Epithelial cell of proximal tubule (primary cell): ENCODE data around the gene C5orf52. TPM values are rescaled to one million over a fixed set of nuclear protein-coding genes. Genes with fewer than 3 reads are reported as not detected.

Experiments used
- DNase-seq: peaks from one replicate; pipeline ENCODE4 v3.0.0-alpha.2; 2011; ENCODE audit warnings: low read depth
- H3K4me3 ChIP-seq: 2 replicates; pipeline ENCODE4 v1.5.1; 2011; ENCODE audit warnings: low read depth, mild to moderate bottlenecking, low read length
- CTCF ChIP-seq: conservative IDR thresholded peaks from 2 replicates; pipeline ENCODE4 v1.5.1; 2012; ENCODE audit warnings: low read depth, mild to moderate bottlenecking, low read length
- total RNA-seq: library from RNA; depleted of rRNA; stranded (reverse); fragments of >200 nt; gene quantifications from 2 replicates; pipeline ENCODE4 v1.2.3, GENCODE V29; 2015

Gene C5orf52
- total RNA-seq, 1 donor from 2014 or later = not detected

GRCh38 chr5:157649101-157649500, 22.2 kb upstream of the C5orf52 start:
- DNase-seq = no peak
- no peak for TF ChIP-seq CTCF
- H3K4me3 ChIP-seq = no peak overlapping the region

GRCh38 chr5:157650991-157651611, 20.2 kb upstream of the C5orf52 start:
- TF ChIP-seq CTCF = no peak
- DNase-seq = no peak
- no peak overlapping the region for H3K4me3 ChIP-seq

GRCh38 chr5:157651623-157652376, 19.5 kb upstream of the C5orf52 start:
- no peak for DNase-seq
- peak; percentile 10 for TF ChIP-seq CTCF
- H3K4me3 ChIP-seq = peak overlapping the region; percentile 42

- no peak for DNase-seq
- H3K4me3 ChIP-seq = peak within 1 kb of the TSS; percentile 42
Observed at GRCh38 chr5:157652377-157652692, 19.0 kb upstream of the C5orf52 start, which contains the start of gene SOX30. Gene SOX30, minus strand, starts transcription at chr5:157652438. Its CDS starts 360 bp downstream, at chr5:157652078.

GRCh38 chr5:157657516-157657915, 13.8 kb upstream of the C5orf52 start:
- DNase-seq = no peak
- TF ChIP-seq CTCF = no peak
- no peak overlapping the region for H3K4me3 ChIP-seq

More at GRCh38 chr5:157652377-157652692, 19.0 kb upstream of the C5orf52 start, which contains the start of gene SOX30:
- no peak for TF ChIP-seq CTCF

- H3K4me3 ChIP-seq = no peak overlapping the region
- no peak for TF ChIP-seq CTCF
- no peak for DNase-seq
Observed at GRCh38 chr5:157658893-157659292, 12.4 kb upstream of the C5orf52 start.
